H1 (cell line): ENCODE results near the gene SLC27A2. TPM values are rescaled to one million over a fixed set of nuclear protein-coding genes. Genes with fewer than 3 reads are reported as not detected.

Experiments used
- CTCF ChIA-PET: fragments of 300-600 bp; sonication (Branson Sonifier 250); formaldehyde crosslinking; loops from one replicate; lab custom pipeline; 2021; ENCODE audit not compliant: partially characterized antibody; lab: Charles Lee
- POLR2A ChIA-PET: fragments of 300-600 bp; sonication (Branson Sonifier 250); formaldehyde crosslinking; loops from one replicate; lab custom pipeline; 2021; ENCODE audit warnings: inconsistent platforms; ENCODE audit not compliant: partially characterized antibody; lab: Charles Lee
- DNase-seq, 2 experiments: peaks; one replicate each; pipeline versions ENCODE4 v3.0.0 to v3.0.0-alpha.2; 2010 to 2022; ENCODE audit warnings: low spot score in 2 of 2, low read depth in 1 of 2, mixed read lengths in 1 of 2
- FAIRE-seq: peaks from 2 replicates; lab custom pipeline; 2011; peaks lifted over from hg19 to GRCh38; lab: Jason Lieb, UNC
- H2AFZ ChIP-seq: 2 replicates; pipeline ENCODE4 v1.8.1; 2012; ENCODE audit warnings: low read length, inconsistent platforms
- H2AK5ac ChIP-seq: 2 replicates; pipeline ENCODE4 v1.6.1; 2013; ENCODE audit warnings: low read depth, low read length
- H2BK120ac ChIP-seq: replicated peaks from 2 replicates; pipeline ENCODE3; 2013; ENCODE audit warnings: low read depth, low read length, inconsistent platforms
- H2BK12ac ChIP-seq: 2 replicates; pipeline ENCODE4 v1.6.1; 2013; ENCODE audit warnings: low read depth, low read length
- H2BK15ac ChIP-seq: 2 replicates; pipeline ENCODE4 v1.6.1; 2013; ENCODE audit warnings: low read length
- H2BK20ac ChIP-seq: 2 replicates; pipeline ENCODE4 v1.6.1; 2013; ENCODE audit warnings: low read length
- H2BK5ac ChIP-seq: 2 replicates; pipeline ENCODE4 v1.6.1; 2013; ENCODE audit warnings: low read depth, low read length
- H3K14ac ChIP-seq: 2 replicates; pipeline ENCODE4 v1.6.1; 2013; ENCODE audit warnings: inconsistent platforms; ENCODE audit not compliant: insufficient read length
- H3K18ac ChIP-seq: 2 replicates; pipeline ENCODE4 v1.6.1; 2013; ENCODE audit warnings: low read length; ENCODE audit errors: extremely low read depth
- H3K23ac ChIP-seq: 2 replicates; pipeline ENCODE4 v1.6.1; 2013; ENCODE audit warnings: inconsistent platforms; ENCODE audit not compliant: insufficient read length
- H3K23me2 ChIP-seq: 2 replicates; pipeline ENCODE4 v1.6.1; 2013; ENCODE audit warnings: low read depth, low read length
- H3K27ac ChIP-seq: 2 replicates; pipeline ENCODE4 v1.6.1; 2011; ENCODE audit warnings: low read depth, low read length, inconsistent platforms
- H3K27me3 ChIP-seq, 4 experiments: replicated peaks in 1 of 4; 1 replicate in 1 of 4; 2 replicates in 3 of 4; pipeline versions ENCODE4 v1.6.1 to v1.8.1; 2011 to 2013; ENCODE audit warnings: low read length in 3 of 4, mild to moderate bottlenecking in 3 of 4, inconsistent platforms in 2 of 4, mixed read lengths in 2 of 4, moderate library complexity in 1 of 4; ENCODE audit not compliant: control insufficient read depth in 3 of 4, insufficient read depth in 3 of 4; ENCODE audit errors: extremely low read depth in 1 of 4
- H3K36me3 ChIP-seq, 4 experiments: 2 replicates each; pipeline versions ENCODE4 v1.6.1 to v1.8.1; 2011 to 2013; ENCODE audit warnings: mild to moderate bottlenecking in 4 of 4, low read length in 3 of 4, moderate library complexity in 2 of 4, control low read depth in 1 of 4, inconsistent platforms in 1 of 4; ENCODE audit not compliant: insufficient read depth in 4 of 4, control insufficient read depth in 2 of 4
- H3K4ac ChIP-seq: replicated peaks from 2 replicates; pipeline ENCODE3; 2013; ENCODE audit warnings: low read length, low read depth, mixed read lengths, inconsistent platforms; ENCODE audit not compliant: insufficient read length
- H3K4me1 ChIP-seq, 4 experiments: replicated peaks in 1 of 4; 1 replicate in 1 of 4; 2 replicates in 3 of 4; pipeline versions ENCODE4 v1.6.1 to v1.8.1; 2011 to 2013; ENCODE audit warnings: low read length in 3 of 4, inconsistent platforms in 2 of 4, mixed read lengths in 1 of 4; ENCODE audit not compliant: insufficient read depth in 4 of 4, control insufficient read depth in 3 of 4
- H3K4me2 ChIP-seq, 2 experiments: 2 replicates each; pipeline versions ENCODE4 v1.6.1 to v1.8.1; 2011 to 2013; ENCODE audit warnings: low read depth in 2 of 2, low read length in 2 of 2, control low read depth in 1 of 2, inconsistent platforms in 1 of 2, mild to moderate bottlenecking in 1 of 2; ENCODE audit not compliant: insufficient read depth in 1 of 2
- H3K4me3 ChIP-seq, 4 experiments: fragments of 200-600, 300-600 bp in 1 of 4; sonication (generic), shearing (Covaris generic), sonication (Bioruptor Twin) in 1 of 4; 2 replicates each; pipeline versions ENCODE4 v1.5.1 to v1.8.1; 2011 to 2016; ENCODE audit warnings: low read length in 4 of 4, low read depth in 3 of 4, control low read depth in 2 of 4, inconsistent platforms in 2 of 4, mild to moderate bottlenecking in 2 of 4, mixed read lengths in 1 of 4, moderate library complexity in 1 of 4; ENCODE audit not compliant: insufficient read depth in 2 of 4; ENCODE audit errors: extremely low read depth in 1 of 4
- H3K56ac ChIP-seq: replicated peaks from 2 replicates; pipeline ENCODE3; 2013; ENCODE audit warnings: low read depth, mild to moderate bottlenecking, mixed read lengths, low read length, inconsistent platforms; ENCODE audit not compliant: insufficient read length
- H3K79me1 ChIP-seq: 2 replicates; pipeline ENCODE4 v1.6.1; 2013; ENCODE audit warnings: low read depth, low read length, control low read depth
- H3K79me2 ChIP-seq, 2 experiments: 2 replicates each; pipeline versions ENCODE4 v1.6.1 to v1.8.1; 2012 to 2013; ENCODE audit warnings: low read length in 2 of 2, mild to moderate bottlenecking in 2 of 2, inconsistent platforms in 1 of 2; ENCODE audit not compliant: insufficient read depth in 2 of 2, control insufficient read depth in 1 of 2
- H3K9ac ChIP-seq, 4 experiments: replicated peaks in 1 of 4; 1 replicate in 1 of 4; 2 replicates in 3 of 4; pipeline versions ENCODE4 v1.6.1 to v1.8.1; 2011 to 2013; ENCODE audit warnings: low read depth in 3 of 4, low read length in 3 of 4, control low read depth in 2 of 4, mild to moderate bottlenecking in 2 of 4, moderate library complexity in 2 of 4, inconsistent platforms in 1 of 4; ENCODE audit errors: extremely low read depth in 1 of 4
- H3K9me3 ChIP-seq, 2 experiments: 2 replicates each; pipeline versions ENCODE4 v1.6.1 to v1.8.1; 2012 to 2013; ENCODE audit warnings: mild to moderate bottlenecking in 2 of 2, moderate library complexity in 2 of 2, control low read depth in 1 of 2, inconsistent platforms in 1 of 2, low read depth in 1 of 2, low read length in 1 of 2, mixed read lengths in 1 of 2; ENCODE audit not compliant: insufficient read depth in 2 of 2
- H4K20me1 ChIP-seq, 2 experiments: replicated peaks in 1 of 2; 2 replicates each; pipeline versions ENCODE3 to v1.8.1; 2011 to 2013; ENCODE audit warnings: inconsistent platforms in 2 of 2, low read length in 2 of 2, mild to moderate bottlenecking in 1 of 2; ENCODE audit not compliant: insufficient read depth in 2 of 2, control insufficient read depth in 1 of 2
- H4K5ac ChIP-seq: 2 replicates; pipeline ENCODE4 v1.6.1; 2013; ENCODE audit warnings: low read length, low read depth, mixed read lengths, inconsistent platforms; ENCODE audit not compliant: insufficient read length
- H4K8ac ChIP-seq: 2 replicates; pipeline ENCODE4 v1.8.0; 2013; ENCODE audit warnings: mild to moderate bottlenecking, moderate library complexity, low read length, inconsistent platforms; ENCODE audit not compliant: insufficient read depth; ENCODE audit errors: extremely low read depth
- H4K91ac ChIP-seq: replicated peaks from 2 replicates; pipeline ENCODE3; 2013; ENCODE audit warnings: low read length, mixed read lengths, inconsistent platforms; ENCODE audit not compliant: insufficient read length
- BCL11A ChIP-seq, 2 experiments: IDR thresholded peaks; one replicate each; pipeline ENCODE4 v1.6.1; 2011; ENCODE audit warnings: low read depth in 2 of 2, low read length in 2 of 2, mild to moderate bottlenecking in 2 of 2
- EP300 ChIP-seq, 2 experiments: IDR thresholded peaks; 1 replicate in 1 of 2; 2 replicates in 1 of 2; pipeline ENCODE4 v1.6.1; 2011 to 2012; ENCODE audit warnings: low read depth in 2 of 2, low read length in 2 of 2, mild to moderate bottlenecking in 2 of 2, borderline replicate concordance in 1 of 2, inconsistent platforms in 1 of 2, moderate library complexity in 1 of 2
- HDAC2 ChIP-seq, 2 experiments: fragments of 300-600 bp in 1 of 2; sonication (generic) in 1 of 2; IDR thresholded peaks; 2 replicates each; pipeline ENCODE4 v1.6.1; 2011 to 2012; ENCODE audit warnings: low read depth in 2 of 2, low read length in 2 of 2, mild to moderate bottlenecking in 2 of 2, moderate library complexity in 2 of 2, borderline replicate concordance in 1 of 2, inconsistent platforms in 1 of 2
- HDAC6 ChIP-seq: IDR thresholded peaks from one replicate; pipeline ENCODE4 v1.7.1; 2012; ENCODE audit warnings: low read depth, mild to moderate bottlenecking, inconsistent platforms, low read length, moderate library complexity
- PHF8 ChIP-seq: fragments of 200-600 bp; sonication (generic); conservative IDR thresholded peaks from 2 replicates; pipeline ENCODE4 v1.7.1; 2012; ENCODE audit warnings: low read depth, mild to moderate bottlenecking, inconsistent platforms, low read length, moderate library complexity
- RNF2 ChIP-seq: fragments of 200-900, 300-1000 bp; sonication (generic); IDR thresholded peaks from 2 replicates; pipeline ENCODE4 v1.7.1; 2016; ENCODE audit warnings: borderline replicate concordance, low read depth, mild to moderate bottlenecking, antibody characterized with exemption, low read length; ENCODE audit not compliant: poor library complexity, severe bottlenecking; ENCODE audit errors: missing control alignments
- RXRA ChIP-seq: IDR thresholded peaks from 2 replicates; pipeline ENCODE4 v1.6.1; 2011; ENCODE audit warnings: low read depth, mild to moderate bottlenecking, low read length, moderate library complexity; ENCODE audit not compliant: insufficient read depth
- USF2 ChIP-seq: IDR thresholded peaks from 2 replicates; pipeline ENCODE4 v1.6.1; 2011; ENCODE audit warnings: low read length, improper control_type of control experiment
- YY1 ChIP-seq: IDR thresholded peaks from 2 replicates; pipeline ENCODE4 v1.6.1; 2011; ENCODE audit warnings: low read depth, mild to moderate bottlenecking, low read length
- polyA plus RNA-seq, 7 experiments: library from polyadenylated mRNA; depleted of rRNA in 3 of 7; stranded (reverse) in 5 of 7; unstranded in 2 of 7; fragments of >200 nt in 5 of 7; fragments of 200-250 nt in 2 of 7; gene quantifications; 1 replicate in 5 of 7; 2 replicates in 1 of 7; 4 replicates in 1 of 7; pipeline versions ENCODE4 v1.2.1 to v1.2.3, GENCODE V29; 2011 to 2013; ENCODE audit warnings: missing spikeins in 2 of 7, mixed read lengths in 2 of 7
- total RNA-seq: library from RNA; stranded (reverse); fragmentation: NEBNext Ultra II Directional; extraction: Animal tissue kit (Norgen Biotek cat#: 25700); gene quantifications from 2 replicates; pipeline ENCODE4 v1.2.1, GENCODE V29; 2021
- TF ChIP-seq, protein P1 (sequence below), 3 experiments: IDR thresholded peaks; 1 replicate in 2 of 3; 2 replicates in 1 of 3; pipeline versions ENCODE4 v1.5.1 to v1.6.1; 2011; ENCODE audit warnings: low read length in 3 of 3, mild to moderate bottlenecking in 3 of 3, inconsistent platforms in 2 of 3, low read depth in 1 of 3, moderate library complexity in 1 of 3; ENCODE audit not compliant: insufficient read depth in 1 of 3; ENCODE audit errors: control extremely low read depth in 1 of 3

SLC27A2 gene
- total and polyA plus RNA-seq, 2 of the 8 experiments (the other 6 are each of a cell fraction or from before 2014, with no cell fraction given): 5.6 to 5.8 TPM

DNA sequence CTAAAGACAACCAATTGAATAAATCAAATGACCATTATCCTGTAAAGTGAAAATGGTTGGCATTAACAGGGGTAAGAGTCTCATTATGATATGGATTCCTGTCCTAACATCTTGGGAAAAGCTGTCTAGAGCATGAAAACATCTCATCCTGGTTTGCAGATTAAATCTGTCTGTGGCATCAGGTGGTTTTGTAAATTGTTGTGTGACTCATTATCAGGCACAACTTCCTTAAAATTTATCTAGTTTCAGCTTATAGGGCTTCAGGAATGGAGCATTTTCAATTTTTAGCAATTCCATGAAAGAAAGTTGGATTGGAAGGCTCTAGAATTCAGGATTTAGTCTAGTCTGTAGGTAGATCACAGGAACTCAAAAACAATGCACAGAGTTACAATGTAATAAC lies 31.1 kb upstream of the SLC27A2 start:
- POLR2A ChIA-PET: no interaction called here
- Histone ChIP-seq H3K9me3 (no peaks in the 10 kb centered on the region; a peak in 1 of 4 replicates), H2BK15ac (no peak overlapping the region), H2BK120ac (no peak overlapping the region), H3K56ac (no peak overlapping the region), H3K23ac (no peak overlapping the region), H4K8ac (no peak overlapping the region), H2AFZ (no peak overlapping the region), H3K14ac (no peak overlapping the region), H3K4me2 (no peak overlapping the region), H3K79me2 (no peaks in the 10 kb centered on the region), H3K4me1 (no peaks in the 10 kb centered on the region), H3K79me1 (no peaks in the 10 kb centered on the region), H4K5ac (no peak overlapping the region), H2AK5ac (no peak overlapping the region), H3K27ac (no peak overlapping the region), H3K23me2 (no peaks in the 10 kb centered on the region), H2BK20ac (no peak overlapping the region), H3K9ac (no peak overlapping the region), H2BK5ac (no peak overlapping the region), H2BK12ac (no peak overlapping the region), H4K20me1 (no peaks in the 10 kb centered on the region), H3K4ac (no peak overlapping the region), H3K4me3 (no peak overlapping the region), H3K27me3 (no peaks in the 10 kb centered on the region), H4K91ac (no peak overlapping the region), H3K36me3 (no peaks in the 10 kb centered on the region), H3K18ac (no peak overlapping the region)
- DNase-seq (no peak), FAIRE-seq (no peak)
- CTCF ChIA-PET: interaction anchor here (0.6 to 1.5 kb wide), 5 partner anchors 42 to 300 kb away, joined by 3 to 10 read pairs (median 5); no protein-coding TSS in a partner anchor
- TF ChIP-seq, protein P1, sequence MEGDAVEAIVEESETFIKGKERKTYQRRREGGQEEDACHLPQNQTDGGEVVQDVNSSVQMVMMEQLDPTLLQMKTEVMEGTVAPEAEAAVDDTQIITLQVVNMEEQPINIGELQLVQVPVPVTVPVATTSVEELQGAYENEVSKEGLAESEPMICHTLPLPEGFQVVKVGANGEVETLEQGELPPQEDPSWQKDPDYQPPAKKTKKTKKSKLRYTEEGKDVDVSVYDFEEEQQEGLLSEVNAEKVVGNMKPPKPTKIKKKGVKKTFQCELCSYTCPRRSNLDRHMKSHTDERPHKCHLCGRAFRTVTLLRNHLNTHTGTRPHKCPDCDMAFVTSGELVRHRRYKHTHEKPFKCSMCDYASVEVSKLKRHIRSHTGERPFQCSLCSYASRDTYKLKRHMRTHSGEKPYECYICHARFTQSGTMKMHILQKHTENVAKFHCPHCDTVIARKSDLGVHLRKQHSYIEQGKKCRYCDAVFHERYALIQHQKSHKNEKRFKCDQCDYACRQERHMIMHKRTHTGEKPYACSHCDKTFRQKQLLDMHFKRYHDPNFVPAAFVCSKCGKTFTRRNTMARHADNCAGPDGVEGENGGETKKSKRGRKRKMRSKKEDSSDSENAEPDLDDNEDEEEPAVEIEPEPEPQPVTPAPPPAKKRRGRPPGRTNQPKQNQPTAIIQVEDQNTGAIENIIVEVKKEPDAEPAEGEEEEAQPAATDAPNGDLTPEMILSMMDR (IDR thresholded peaks at IDR 0.05; ENCODE audit: control extremely low read depth in 1 of 3, insufficient read depth in 1 of 3, low read depth in 1 of 3, low read length in 3 of 3): no peak
- TF ChIP-seq BCL11A (IDR thresholded peaks at IDR 0.05; ENCODE audit: low read depth in 2 of 2, low read length in 2 of 2) (no peak), HDAC6 (no peak), RXRA (no peak), USF2 (no peak), HDAC2 (IDR thresholded peaks at IDR 0.05; ENCODE audit: borderline replicate concordance in 1 of 2, low read depth in 2 of 2, low read length in 2 of 2) (no peak), EP300 (IDR thresholded peaks at IDR 0.05; ENCODE audit: borderline replicate concordance in 1 of 2, low read depth in 2 of 2, low read length in 2 of 2) (no peak), PHF8 (no peak), RNF2 (no peak), YY1 (no peak)
